Non-pigmented ciliary epithelial cell (primary cell): Measurements from ENCODE around the gene LRRK2.
"Not testable (repeated sequence)": the region's sequence is repeated elsewhere in the genome, so short reads cannot be mapped to it uniquely, and the experiment has no call there.

Experiments used
- DNase-seq: peaks from one replicate; pipeline ENCODE4 v3.0.0-alpha.2; 2010; ENCODE audit warnings: low read depth

Gene LRRK2

GRCh38 chr12:40224439-40225291, at the start of gene LRRK2:
LRRK2 (plus strand) TSS chr12:40224997; CDS start chr12:40225132, 135 bp downstream.
- no peak for DNase-seq

- no peak for DNase-seq
These were observed 49.8 kb upstream of the LRRK2 start for GRCh38 chr12:40175045-40175444.

GRCh38 chr12:40175489-40175888, 49.3 kb upstream of the LRRK2 start:
- no peak for DNase-seq

DNA sequence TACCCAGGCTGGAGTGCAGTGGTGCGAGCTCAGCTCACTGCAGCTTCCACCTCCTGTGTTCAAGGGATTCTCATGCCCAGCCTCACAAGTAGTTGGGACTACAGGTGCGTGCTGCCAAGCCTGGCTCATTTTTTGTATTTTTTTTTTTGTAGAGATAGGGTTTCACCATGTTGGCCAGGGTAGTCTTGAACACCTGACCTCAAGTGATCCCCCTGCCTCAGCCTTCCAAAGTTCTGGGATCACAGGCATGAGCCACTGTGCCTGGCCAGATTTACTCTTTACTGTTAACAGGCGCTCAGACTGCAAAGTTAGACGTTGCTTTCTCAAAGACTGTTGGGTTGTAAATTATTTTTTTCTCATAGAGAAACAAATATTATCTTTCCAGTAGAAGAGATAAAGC, 46.1 kb upstream of the LRRK2 start:
- DNase-seq: no peak

GRCh38 chr12:40181490-40181889, 43.3 kb upstream of the LRRK2 start:
- DNase-seq: no peak

DNA sequence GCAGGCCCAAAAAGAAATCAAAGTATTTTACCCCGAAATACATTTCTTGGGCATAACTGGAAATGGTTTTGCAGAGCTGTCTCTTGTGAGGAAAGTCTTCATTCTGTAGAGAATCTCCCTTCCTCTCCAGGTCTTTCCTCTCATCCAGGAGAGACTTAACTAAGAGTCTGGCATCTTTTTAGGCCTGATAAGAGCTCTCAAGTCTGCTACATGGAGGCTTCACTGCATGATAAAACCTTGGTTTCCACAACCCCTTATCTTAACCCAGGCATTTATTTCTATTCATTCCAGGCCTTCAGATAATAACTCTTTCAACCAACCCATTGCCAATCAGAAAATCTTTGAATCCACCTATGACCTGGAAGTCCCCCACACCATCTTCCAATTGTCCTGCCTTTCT, 41.1 kb upstream of the LRRK2 start:
- DNase-seq: no peak

- DNase-seq: no peak
These were observed 40.1 kb upstream of the LRRK2 start for GRCh38 chr12:40184493-40185302.

DNA sequence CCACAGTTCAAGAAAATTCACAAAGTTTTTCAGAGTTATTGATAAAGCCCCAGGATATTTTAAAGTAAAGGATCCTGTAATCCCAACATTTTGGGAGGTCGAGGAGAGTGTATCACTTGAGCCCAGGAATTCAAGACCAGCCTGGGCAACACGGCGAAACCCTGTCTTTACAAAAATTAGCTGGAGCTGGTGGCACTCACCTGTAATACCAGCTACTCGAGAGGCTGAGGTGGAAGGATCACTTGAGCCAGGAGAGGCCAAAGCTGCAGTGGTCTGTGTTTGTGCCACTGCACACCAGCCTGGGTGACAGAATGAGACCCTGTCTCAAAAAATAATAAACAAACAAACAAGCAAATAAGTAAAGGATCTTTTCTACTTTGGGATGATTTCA, 39.5 kb upstream of the LRRK2 start:
- DNase-seq: no peak

GRCh38 chr12:40188558-40189320, 36.1 kb upstream of the LRRK2 start:
- no peak for DNase-seq

DNA sequence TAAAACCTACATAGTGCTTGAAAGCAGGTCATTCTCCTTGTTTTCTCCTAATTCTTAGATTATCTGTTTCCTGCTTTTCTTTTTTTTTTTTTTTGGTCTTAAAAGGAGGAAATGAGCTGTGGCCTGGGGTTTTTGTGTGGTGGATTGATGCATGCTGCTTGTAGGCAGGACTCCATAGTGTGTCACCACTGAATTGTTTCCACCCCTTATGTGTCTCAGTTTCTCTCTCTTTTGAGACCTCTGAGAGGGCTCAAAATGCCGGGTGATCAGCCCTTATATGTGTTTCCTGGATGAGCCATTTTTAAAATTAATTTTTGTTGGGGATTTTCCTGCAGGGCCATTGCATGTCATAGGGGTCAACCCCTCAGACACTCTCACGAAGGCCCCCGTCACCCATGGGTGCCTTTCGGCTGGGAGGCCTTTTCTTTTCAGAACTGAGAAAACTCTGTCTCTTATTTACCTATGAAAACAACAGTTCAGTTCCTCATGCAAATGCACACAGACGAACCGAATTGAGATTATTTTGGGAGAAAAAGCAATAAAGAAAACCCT, 32.0 kb upstream of the LRRK2 start:
- no peak for DNase-seq

- no peak for DNase-seq
These were observed 30.0 kb upstream of the LRRK2 start for GRCh38 chr12:40194846-40195245.

DNA sequence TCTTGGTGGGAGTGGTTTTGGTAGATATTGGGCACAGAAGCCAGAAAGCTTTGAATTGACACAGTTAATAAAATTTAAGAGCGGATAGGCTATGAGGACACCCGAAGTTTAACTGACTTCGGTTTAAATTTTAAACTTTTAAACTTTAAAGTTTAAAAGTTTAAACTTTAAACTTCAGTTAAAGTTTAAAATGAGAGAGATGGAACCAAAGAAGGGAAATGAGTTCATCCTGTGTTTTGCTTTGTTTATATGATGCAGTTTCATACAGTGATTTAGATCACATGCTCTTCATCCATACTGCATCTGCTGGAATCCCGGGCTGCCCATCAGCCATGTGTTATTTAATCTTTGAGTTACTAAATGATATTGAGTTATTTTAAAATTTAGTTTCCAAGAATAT, 27.2 kb upstream of the LRRK2 start:
- DNase-seq: no peak

GRCh38 chr12:40198601-40199000, 26.2 kb upstream of the LRRK2 start:
- no peak for DNase-seq

DNA sequence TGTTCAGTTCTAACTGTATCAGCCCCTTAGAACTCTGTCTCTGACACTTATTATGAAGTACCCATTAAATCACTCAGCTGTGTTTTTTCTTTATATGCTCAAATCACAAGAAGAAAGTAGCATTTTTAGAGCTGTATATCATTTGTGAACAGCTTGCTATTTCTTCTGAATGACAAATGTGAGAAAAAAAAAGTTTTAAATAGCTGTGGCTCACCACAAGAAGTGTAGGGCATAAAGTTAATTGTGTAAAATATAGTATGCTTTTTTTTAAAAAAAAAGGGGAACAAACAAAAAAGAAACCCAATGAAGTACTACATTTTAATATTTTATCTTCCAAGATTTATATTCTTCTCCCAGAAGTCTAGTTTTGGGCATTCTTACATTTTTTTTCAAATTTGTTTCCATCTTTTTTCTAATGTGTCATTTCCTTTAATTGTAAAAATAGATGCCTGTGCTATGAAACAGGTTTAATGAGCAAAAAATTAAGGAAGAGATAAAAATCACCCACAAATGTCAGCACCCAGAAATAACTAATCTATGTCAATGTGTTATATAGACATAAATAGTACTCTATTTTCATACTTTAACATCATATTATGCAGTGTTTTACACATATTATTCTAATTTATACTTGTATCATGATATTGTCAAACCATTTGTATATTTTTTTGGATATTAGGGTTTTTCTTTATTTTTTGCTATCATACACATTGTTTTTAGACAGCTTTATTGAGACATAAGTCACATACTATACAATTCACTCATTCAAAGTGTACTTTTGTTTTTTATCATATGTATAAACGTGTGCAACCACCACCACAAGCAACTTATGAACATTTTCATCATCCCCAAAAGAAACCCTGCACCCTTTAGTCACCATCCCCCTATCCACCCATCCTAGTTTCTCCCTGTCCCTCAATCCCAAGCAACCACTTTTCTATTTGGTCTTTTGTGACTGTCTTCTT, 22.4 kb upstream of the LRRK2 start:
- DNase-seq: no peak

- DNase-seq: no peak
These were observed 21.8 kb upstream of the LRRK2 start for GRCh38 chr12:40203060-40203430.

DNA sequence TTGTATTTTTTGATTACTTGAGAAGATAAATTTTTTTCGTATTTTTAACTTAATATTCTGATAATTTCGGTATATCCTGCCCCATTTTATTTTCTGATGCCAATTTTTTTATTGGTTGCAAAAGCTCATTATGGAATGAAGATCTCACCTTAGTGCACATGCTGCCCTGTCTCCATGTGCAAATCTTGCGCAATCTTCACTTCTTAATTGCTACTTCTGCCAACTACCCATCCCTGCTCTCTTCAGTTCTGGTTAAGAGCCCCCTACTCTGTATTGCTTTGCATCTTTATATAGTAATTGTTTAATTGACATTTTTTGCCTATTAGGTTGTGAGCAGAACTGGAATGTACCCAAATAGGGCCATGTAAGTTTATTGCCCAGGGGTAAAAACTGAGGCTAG, 20.5 kb upstream of the LRRK2 start:
- DNase-seq: no peak

GRCh38 chr12:40207551-40207950, 17.2 kb upstream of the LRRK2 start:
- DNase-seq: no peak

GRCh38 chr12:40208707-40209446, 15.9 kb upstream of the LRRK2 start:
- DNase-seq: no peak

GRCh38 chr12:40209886-40210285, 14.9 kb upstream of the LRRK2 start:
- no peak for DNase-seq

GRCh38 chr12:40211186-40211585, 13.6 kb upstream of the LRRK2 start:
- DNase-seq: not testable (repeated sequence)
